NCI-H524 treated with DMSO at 0.1 percent for 48 hours (cell line): ENCODE data around the gene FOXN3.

Source experiments
- DNase-seq: peaks from one replicate; lab custom pipeline; 2025; lab: John Stamatoyannopoulos, UW

The FOXN3 gene

GRCh38 chr14:89430391-89431236 is 13.6 kb upstream of the FOXN3 start:
- no peak for DNase-seq

GRCh38 chr14:89429199-89430181 is 12.5 kb upstream of the FOXN3 start:
- peak; percentile 53 for DNase-seq

GRCh38 chr14:89428546-89429198 is 11.6 kb upstream of the FOXN3 start:
- DNase-seq, result peak; percentile 69

- DNase-seq, result no peak
These were observed 11.1 kb upstream of the FOXN3 start for GRCh38 chr14:89428173-89428523.

GRCh38 chr14:89427426-89428172 is 10.6 kb upstream of the FOXN3 start:
- no peak for DNase-seq

- DNase-seq, result no peak
These were observed 8.9 kb upstream of the FOXN3 start for GRCh38 chr14:89425931-89426330.

- DNase-seq, result no peak
These were observed 7.2 kb upstream of the FOXN3 start for GRCh38 chr14:89424241-89424640.

GRCh38 chr14:89422952-89423345 is 5.9 kb upstream of the FOXN3 start:
- no peak for DNase-seq

GRCh38 chr14:89422181-89422951 is 5.3 kb upstream of the FOXN3 start:
- no peak for DNase-seq

GRCh38 chr14:89420502-89420901 is 3.5 kb upstream of the FOXN3 start:
- no peak for DNase-seq

GRCh38 chr14:89419973-89420482 is 3.0 kb upstream of the FOXN3 start:
- no peak for DNase-seq

- no peak for DNase-seq
These were observed 1.9 kb upstream of the FOXN3 start for GRCh38 chr14:89418976-89419375.

- no peak for DNase-seq
These were observed 1.4 kb upstream of the FOXN3 start for GRCh38 chr14:89418452-89418851.

- peak; percentile 59 for DNase-seq
These were observed 612 bp upstream of the FOXN3 start for GRCh38 chr14:89417465-89418225.

GRCh38 chr14:89416002-89416995 is 734 bp downstream of the FOXN3 start:
- peak; percentile 97 for DNase-seq

- no peak for DNase-seq
These were observed 1.9 kb downstream of the FOXN3 start for GRCh38 chr14:89415159-89415558.

GRCh38 chr14:89411976-89412375 is 5.1 kb downstream of the FOXN3 start:
- DNase-seq, result no peak

- DNase-seq, result no peak
These were observed 7.1 kb downstream of the FOXN3 start for GRCh38 chr14:89409961-89410360.
